ENCODE measurements around the gene OMA1.

- no peak for TF ChIP-seq NFRKB (IDR thresholded peaks at IDR 0.05)
- no peak for TF ChIP-seq FOXK2 (IDR thresholded peaks at IDR 0.05)
- no peak for TF ChIP-seq SP1 (IDR thresholded peaks at IDR 0.05)
- no peak for TF ChIP-seq FOXA1 (IDR thresholded peaks at IDR 0.05)
- no peak for TF ChIP-seq TARDBP (IDR thresholded peaks at IDR 0.05)
- TF ChIP-seq ELF4 (IDR thresholded peaks at IDR 0.05): no peak
- TF ChIP-seq PKNOX1 (IDR thresholded peaks at IDR 0.05): no peak
- TF ChIP-seq CTBP1 (IDR thresholded peaks at IDR 0.05; ENCODE audit: borderline replicate concordance): no peak
- no peak for TF ChIP-seq SUZ12 (IDR thresholded peaks at IDR 0.05)
- TF ChIP-seq HDGF (IDR thresholded peaks at IDR 0.05; ENCODE audit: borderline replicate concordance): no peak
- TF ChIP-seq ZNF384 (IDR thresholded peaks at IDR 0.05): no peak
- no peak for TF ChIP-seq BHLHE40 (IDR thresholded peaks at IDR 0.05; ENCODE audit: borderline replicate concordance)
- TF ChIP-seq FOXM1 (IDR thresholded peaks at IDR 0.05; ENCODE audit: borderline replicate concordance): no peak
Measured at GRCh38 chr1:58457023-58457635, 89.4 kb downstream of the OMA1 start.
